ENCODE measurements around the gene SOX6. TPM values are rescaled to one million over a fixed set of nuclear protein-coding genes. Genes with fewer than 3 reads are reported as not detected.

Gene SOX6
- total RNA-seq, 6 donors from 2014 or later, result 2.9 to 21.0 (median 4.9) TPM

- ATAC-seq (ENCODE audit: low FRiP score in 2 of 2) (no peak), DNase-seq (no peak)
- Histone ChIP-seq H3K9me3 (no peaks in the 10 kb centered on the region), H3K4me3 (no peak overlapping the region), H3K36me3 (no peaks in the 10 kb centered on the region), H3K4me1 (no peaks in the 10 kb centered on the region), H3K27me3 (no peaks in the 10 kb centered on the region), H3K27ac (no peak overlapping the region)
- 95 to 98% methylated on average over 2 of the region's 2 CpGs for WGBS, 2 donors
- TF ChIP-seq POLR2A (IDR thresholded peaks at IDR 0.05) (no peak), POLR2AphosphoS5 (IDR thresholded peaks at IDR 0.05) (no peak), CTCF (IDR thresholded peaks at IDR 0.05) (no peak), EP300 (IDR thresholded peaks at IDR 0.05) (no peak)
Measured at GRCh38 chr11:16276251-16276650, 80.1 kb downstream of the SOX6 start.

- H3K4me3 ChIP-seq, result no peak overlapping the region
- no peaks in the 10 kb centered on the region for H3K36me3 ChIP-seq
- no peaks in the 10 kb centered on the region for H3K4me1 ChIP-seq
- no peak for TF ChIP-seq POLR2AphosphoS5 (IDR thresholded peaks at IDR 0.05)
- TF ChIP-seq CTCF (IDR thresholded peaks at IDR 0.05), result no peak
- no peak for TF ChIP-seq POLR2A (IDR thresholded peaks at IDR 0.05)
- no peak for TF ChIP-seq EP300 (IDR thresholded peaks at IDR 0.05)
- 56 to 65% methylated on average over 1 of the region's 1 CpG for WGBS, 2 donors
- ATAC-seq (ENCODE audit: low FRiP score in 2 of 2) (no peak), DNase-seq (no peak)
- H3K27ac ChIP-seq, result no peak overlapping the region
- no peaks in the 10 kb centered on the region for H3K27me3 ChIP-seq
- no peaks in the 10 kb centered on the region for H3K9me3 ChIP-seq
Measured at GRCh38 chr11:16271258-16271657, 85.1 kb downstream of the SOX6 start.

- Histone ChIP-seq H3K4me1 (no peaks in the 10 kb centered on the region), H3K4me3 (no peak overlapping the region), H3K27me3 (no peaks in the 10 kb centered on the region), H3K27ac (no peak overlapping the region), H3K9me3 (no peaks in the 10 kb centered on the region), H3K36me3 (no peaks in the 10 kb centered on the region)
- ATAC-seq (ENCODE audit: low FRiP score in 2 of 2) (no peak), DNase-seq (no peak)
- TF ChIP-seq POLR2AphosphoS5 (IDR thresholded peaks at IDR 0.05) (no peak), EP300 (IDR thresholded peaks at IDR 0.05) (no peak), POLR2A (IDR thresholded peaks at IDR 0.05) (no peak), CTCF (IDR thresholded peaks at IDR 0.05) (no peak)
Measured at GRCh38 chr11:16266021-16266420, 90.3 kb downstream of the SOX6 start.

- Histone ChIP-seq H3K27me3 (no peaks in the 10 kb centered on the region), H3K4me1 (no peaks in the 10 kb centered on the region), H3K36me3 (no peaks in the 10 kb centered on the region), H3K9me3 (no peaks in the 10 kb centered on the region), H3K4me3 (no peak overlapping the region), H3K27ac (no peak overlapping the region)
- TF ChIP-seq POLR2A (IDR thresholded peaks at IDR 0.05), result no peak
- TF ChIP-seq EP300 (IDR thresholded peaks at IDR 0.05), result no peak
- no peak for TF ChIP-seq CTCF (IDR thresholded peaks at IDR 0.05)
- TF ChIP-seq POLR2AphosphoS5 (IDR thresholded peaks at IDR 0.05), result no peak
- 88 to 89% methylated on average over 3 of the region's 3 CpGs for WGBS, 2 donors
- no peak for ATAC-seq (ENCODE audit: low FRiP score in 2 of 2)
- no peak for DNase-seq
Measured at GRCh38 chr11:16265022-16265421, 91.3 kb downstream of the SOX6 start.

- no peak for TF ChIP-seq CTCF (IDR thresholded peaks at IDR 0.05)
- TF ChIP-seq POLR2AphosphoS5 (IDR thresholded peaks at IDR 0.05), result no peak
- TF ChIP-seq POLR2A (IDR thresholded peaks at IDR 0.05), result no peak
- TF ChIP-seq EP300 (IDR thresholded peaks at IDR 0.05), result no peak
- DNase-seq, result no peak
- Histone ChIP-seq H3K4me1 (no peaks in the 10 kb centered on the region), H3K36me3 (no peaks in the 10 kb centered on the region), H3K27me3 (no peaks in the 10 kb centered on the region), H3K27ac (no peak overlapping the region), H3K9me3 (no peaks in the 10 kb centered on the region), H3K4me3 (no peak overlapping the region)
- ATAC-seq (ENCODE audit: low FRiP score in 2 of 2), result no peak
Measured at GRCh38 chr11:16262645-16262955, 93.7 kb downstream of the SOX6 start.
